GM12874 (cell line): ENCODE measurements around the gene MPP1.
A peak's percentile ranks its signal among the peaks of the same experiment; 100 is the strongest.

Experiments
- TF ChIP-seq, protein P1 (sequence below): IDR thresholded peaks from 2 replicates; pipeline ENCODE4 v1.5.1; 2011; ENCODE audit warnings: low read depth, mild to moderate bottlenecking, control low read depth, low read length, moderate library complexity; ENCODE audit not compliant: insufficient read depth

The MPP1 gene

DNA sequence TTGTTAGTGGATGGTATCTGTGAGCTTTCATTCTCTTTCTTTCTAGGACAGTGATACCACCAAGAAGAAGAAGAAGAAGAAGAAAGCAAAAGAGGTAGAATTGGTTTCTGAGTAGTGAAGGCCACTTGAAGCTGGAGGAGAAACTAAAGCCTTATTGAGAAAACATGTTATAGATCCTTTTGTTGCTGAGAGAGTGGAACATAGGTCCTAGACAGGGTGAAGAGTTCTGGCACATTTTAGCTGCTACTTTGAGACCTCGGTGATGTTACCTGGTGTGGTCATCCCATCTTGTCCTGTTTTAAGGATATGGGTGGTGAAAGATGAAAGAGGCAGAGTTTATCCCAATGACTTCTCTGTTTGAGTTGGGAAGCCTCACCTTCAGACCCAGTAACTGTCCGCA, 28.5 kb downstream of the MPP1 start:
- TF ChIP-seq, protein P1, sequence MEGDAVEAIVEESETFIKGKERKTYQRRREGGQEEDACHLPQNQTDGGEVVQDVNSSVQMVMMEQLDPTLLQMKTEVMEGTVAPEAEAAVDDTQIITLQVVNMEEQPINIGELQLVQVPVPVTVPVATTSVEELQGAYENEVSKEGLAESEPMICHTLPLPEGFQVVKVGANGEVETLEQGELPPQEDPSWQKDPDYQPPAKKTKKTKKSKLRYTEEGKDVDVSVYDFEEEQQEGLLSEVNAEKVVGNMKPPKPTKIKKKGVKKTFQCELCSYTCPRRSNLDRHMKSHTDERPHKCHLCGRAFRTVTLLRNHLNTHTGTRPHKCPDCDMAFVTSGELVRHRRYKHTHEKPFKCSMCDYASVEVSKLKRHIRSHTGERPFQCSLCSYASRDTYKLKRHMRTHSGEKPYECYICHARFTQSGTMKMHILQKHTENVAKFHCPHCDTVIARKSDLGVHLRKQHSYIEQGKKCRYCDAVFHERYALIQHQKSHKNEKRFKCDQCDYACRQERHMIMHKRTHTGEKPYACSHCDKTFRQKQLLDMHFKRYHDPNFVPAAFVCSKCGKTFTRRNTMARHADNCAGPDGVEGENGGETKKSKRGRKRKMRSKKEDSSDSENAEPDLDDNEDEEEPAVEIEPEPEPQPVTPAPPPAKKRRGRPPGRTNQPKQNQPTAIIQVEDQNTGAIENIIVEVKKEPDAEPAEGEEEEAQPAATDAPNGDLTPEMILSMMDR: no peak

DNA sequence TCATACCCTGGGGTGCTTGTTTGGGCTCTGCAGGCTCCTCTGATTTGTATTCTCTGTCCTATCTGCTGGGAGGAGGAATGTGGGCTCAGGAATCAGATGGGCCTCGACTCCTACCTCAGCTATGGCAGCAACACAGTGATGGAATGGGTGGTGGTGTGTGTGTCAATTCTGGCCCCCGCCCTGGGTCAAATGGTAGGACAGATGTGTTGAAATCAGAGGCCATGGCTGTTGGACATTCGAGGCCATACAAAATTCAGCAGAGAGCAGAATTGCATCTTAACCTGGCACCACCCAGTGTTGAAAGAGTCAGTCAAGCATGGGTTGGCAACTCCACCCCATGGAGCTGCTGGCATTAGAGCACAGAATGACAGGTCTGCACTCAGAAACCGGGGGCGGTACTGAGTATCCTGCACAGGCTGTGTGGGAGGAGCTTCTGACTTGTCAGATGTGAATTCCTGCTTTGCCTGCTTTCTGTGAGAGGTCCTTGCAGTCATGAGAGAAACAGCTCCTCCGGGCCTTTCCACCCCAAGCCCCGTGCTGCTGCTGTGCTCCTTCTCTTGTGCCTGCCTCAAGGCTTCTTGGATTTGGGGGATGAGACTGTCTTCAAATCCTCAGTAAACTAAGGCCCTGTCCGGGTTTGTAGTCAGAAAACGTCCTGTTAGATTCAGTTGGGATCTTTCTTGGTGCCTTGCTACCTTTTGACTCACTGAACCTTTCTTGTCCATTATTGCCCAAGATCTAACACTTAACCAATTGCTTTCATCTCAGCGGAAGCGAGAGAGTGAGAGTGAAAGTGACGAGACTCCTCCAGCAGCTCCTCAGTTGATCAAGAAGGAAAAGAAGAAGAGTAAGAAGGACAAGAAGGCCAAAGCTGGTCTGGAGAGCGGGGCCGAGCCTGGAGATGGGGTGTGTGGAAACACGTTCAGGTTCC, 29.6 kb downstream of the MPP1 start:
- TF ChIP-seq, protein P1: no peak

DNA sequence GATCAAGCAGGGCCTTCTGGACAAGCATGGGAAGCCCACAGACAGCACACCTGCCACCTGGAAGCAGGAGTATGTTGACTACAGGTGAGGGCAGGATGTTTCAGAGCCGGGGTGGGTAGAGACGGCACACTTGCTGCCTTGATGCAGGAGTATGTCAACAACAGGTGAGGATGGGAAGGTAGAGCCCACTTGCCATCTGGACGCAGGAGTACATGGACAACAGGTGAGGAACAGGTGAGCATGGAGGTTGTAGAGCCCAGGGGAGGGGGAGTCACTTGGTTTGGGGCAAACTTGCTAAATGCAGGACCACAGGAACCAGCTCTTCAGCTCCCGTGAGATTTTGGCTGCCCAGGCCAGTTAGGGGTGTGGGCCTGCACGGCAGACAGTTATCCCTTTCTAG, 30.7 kb downstream of the MPP1 start:
- TF ChIP-seq, protein P1: no peak

DNA sequence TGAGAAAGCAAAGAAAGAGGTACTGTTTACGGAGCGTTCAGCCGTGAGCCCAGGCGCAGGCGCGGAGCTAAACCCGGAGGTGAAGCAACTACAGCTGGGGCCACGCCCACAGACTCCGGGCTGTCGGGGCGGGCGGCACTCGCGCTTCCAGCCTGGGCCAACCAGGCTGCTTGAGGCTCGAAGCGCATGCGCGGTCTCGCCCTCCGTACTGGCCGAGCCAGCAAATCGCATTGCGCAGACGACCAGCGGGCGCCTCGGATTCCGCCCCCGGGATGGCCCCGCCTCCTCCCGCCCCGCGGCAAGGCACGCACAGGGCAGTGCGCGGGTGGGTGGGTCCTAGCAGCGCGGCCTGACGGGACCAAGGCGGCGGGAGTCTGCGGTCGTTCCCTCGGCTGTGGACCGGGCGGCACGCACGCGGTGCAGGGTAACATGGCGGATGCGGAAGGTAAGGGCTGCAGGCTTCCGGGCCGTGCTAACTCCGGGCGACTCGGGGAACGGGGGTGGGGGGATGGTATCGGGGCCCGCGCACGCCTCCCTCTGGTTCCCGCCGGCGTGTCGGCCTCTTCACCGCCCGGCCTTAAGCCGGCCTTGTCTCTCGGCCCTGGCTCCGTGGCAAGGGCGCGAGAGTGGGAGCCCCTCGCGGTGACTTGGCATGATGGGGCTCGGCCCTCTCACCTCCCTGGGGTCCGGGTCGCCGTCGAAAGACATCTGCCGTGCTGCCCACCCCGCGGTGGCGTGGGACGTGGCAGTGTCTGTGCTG, 42.6 kb downstream of the MPP1 start, which contains the start of gene DKC1:
TSS of gene DKC1 (plus strand) at position 328 of the 760 bp plus-strand sequence. CDS start at position 430, 102 bp downstream.
- TF ChIP-seq, protein P1: 0 out of 2 replicates have a peak, but pooled peaks have one; percentile 18

DNA sequence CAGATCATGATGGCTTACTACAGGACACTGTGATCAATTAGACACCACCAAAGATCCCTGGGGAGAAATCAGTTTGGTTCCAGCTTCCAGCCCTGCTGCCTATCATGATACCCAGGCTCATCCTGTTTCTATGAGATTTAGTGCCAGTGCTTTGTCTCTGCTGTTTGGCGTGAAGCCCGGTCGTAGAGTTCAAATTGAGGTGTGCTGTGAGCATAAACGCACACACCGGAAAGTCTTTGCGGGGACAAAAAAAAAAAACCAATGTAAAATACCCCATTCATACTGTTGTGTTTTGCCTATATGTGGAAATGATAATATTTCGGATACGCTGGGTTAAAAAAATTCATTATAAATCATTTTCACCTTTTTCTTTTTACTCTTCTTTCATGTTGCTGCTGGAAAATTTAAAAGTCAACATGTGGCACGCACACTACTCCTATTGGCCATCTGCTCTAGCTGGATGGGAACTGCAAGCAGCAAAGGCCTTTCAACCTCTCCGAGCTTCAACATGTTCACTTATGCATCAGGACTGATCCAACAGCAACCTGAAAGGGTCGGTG, 43.2 kb downstream of the MPP1 start:
- TF ChIP-seq, protein P1: no peak

- TF ChIP-seq, protein P1: no peak
These were observed 46.6 kb downstream of the MPP1 start for GRCh38 chrX:154758696-154759095.

DNA sequence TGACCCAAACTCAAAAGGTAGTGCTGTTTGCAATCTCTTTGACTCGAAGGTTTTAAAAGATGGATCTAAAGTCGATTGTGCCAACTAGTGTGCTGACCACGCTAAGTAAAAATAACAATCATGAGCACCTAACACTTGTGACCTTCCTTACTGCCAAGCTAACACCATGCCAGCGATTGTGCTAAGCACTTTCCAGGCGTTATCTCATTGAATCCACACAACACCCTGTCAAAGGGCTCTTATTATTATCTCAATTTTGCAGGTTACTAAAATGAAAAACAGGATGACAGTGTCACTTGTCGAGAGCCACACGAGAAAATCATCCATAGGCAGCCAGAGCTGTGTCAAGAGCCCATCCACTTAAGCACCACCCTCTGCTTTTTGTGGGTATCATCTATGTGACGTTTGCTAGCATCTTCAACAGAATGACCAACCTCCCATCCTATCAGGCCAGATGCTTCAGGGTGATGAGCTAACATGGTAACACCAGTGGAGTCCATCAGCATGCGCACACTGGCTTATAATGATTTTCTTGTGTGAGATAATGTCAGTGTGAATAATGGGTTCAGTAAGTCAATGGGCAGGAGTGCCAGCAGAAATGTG, 53.5 kb downstream of the MPP1 start:
- TF ChIP-seq, protein P1: no peak
